ENCODE measurements around the gene FRMD4A. TPM values are rescaled to one million over a fixed set of nuclear protein-coding genes. Genes with fewer than 3 reads are reported as not detected.
A peak's percentile ranks its signal among the peaks of the same experiment; 100 is the strongest.

Gene FRMD4A
- total RNA-seq, 1 donor from 2014 or later, result 20.2 TPM

GRCh38 chr10:14309593-14309992 is 21.1 kb downstream of the FRMD4A start:
- Histone ChIP-seq H3K4me3 (no peak overlapping the region), H3K36me3 (no peaks in the 10 kb centered on the region), H3K79me2 (ENCODE audit: low read depth) (no peaks in the 10 kb centered on the region), H3K9me3 (ENCODE audit: low read depth) (no peaks in the 10 kb centered on the region), H3K27me3 (no peaks in the 10 kb centered on the region), H2AFZ (replicated peaks) (no peak overlapping the region), H4K20me1 (ENCODE audit: low read depth) (no peaks in the 10 kb centered on the region), H3K4me1 (peaks cover 12% of the 10 kb centered on the region), H3F3A (ENCODE audit: low read depth) (no peaks in the 10 kb centered on the region), H3K27ac (no peak overlapping the region), H3K9ac (no peak overlapping the region), H3K4me2 (no peak overlapping the region)
- H3K36me3 Mint-ChIP-seq, result no peaks in the 10 kb centered on the region
- peak overlapping the region; percentile 18 for H3K27ac Mint-ChIP-seq
- H3K9me3 Mint-ChIP-seq, result no peaks in the 10 kb centered on the region
- H3K27me3 Mint-ChIP-seq (ENCODE audit: insufficient read depth, low read depth), result peaks cover 3% of the 10 kb centered on the region
- peaks cover 12% of the 10 kb centered on the region for H3K4me1 Mint-ChIP-seq
- H3K4me3 Mint-ChIP-seq, result no peak overlapping the region
- no peak for DNase-seq (ENCODE audit: low spot score)
- TF ChIP-seq EZH2phosphoT487 (IDR thresholded peaks at IDR 0.05), result no peak
- TF ChIP-seq CTCF (IDR thresholded peaks at IDR 0.05), result no peak
- no peak for TF ChIP-seq EZH2 (IDR thresholded peaks at IDR 0.05)

DNA sequence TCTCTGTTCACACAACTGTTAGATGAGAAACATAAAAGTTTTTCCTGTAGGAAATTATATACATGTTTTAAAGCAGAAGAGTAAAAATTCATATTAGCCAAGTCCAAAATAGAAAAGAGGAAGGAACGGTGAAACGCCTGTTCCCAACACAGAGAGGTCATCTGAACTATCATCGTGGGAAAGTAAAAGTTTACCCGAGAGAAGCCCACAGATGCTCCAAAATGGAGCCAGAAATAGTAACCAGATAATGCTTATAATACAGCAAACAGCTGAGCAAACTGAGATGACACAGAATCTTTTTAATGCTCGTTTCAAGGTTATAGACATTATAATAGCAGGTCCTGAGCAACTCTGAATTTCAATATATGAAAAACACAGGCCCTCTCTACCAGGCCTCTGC is 24.5 kb downstream of the FRMD4A start:
- Mint-ChIP-seq H3K9me3 (no peaks in the 10 kb centered on the region), H3K27ac (no peak overlapping the region), H3K27me3 (ENCODE audit: insufficient read depth, low read depth) (peaks cover 4% of the 10 kb centered on the region), H3K4me3 (no peak overlapping the region), H3K36me3 (no peaks in the 10 kb centered on the region), H3K4me1 (peaks cover 12% of the 10 kb centered on the region)
- no peaks in the 10 kb centered on the region for H3F3A ChIP-seq (ENCODE audit: low read depth)
- no peak for DNase-seq (ENCODE audit: low spot score)
- no peak overlapping the region for H3K4me3 ChIP-seq
- no peak for TF ChIP-seq EZH2 (IDR thresholded peaks at IDR 0.05)
- H3K9ac ChIP-seq, result no peak overlapping the region
- H3K4me2 ChIP-seq, result no peak overlapping the region
- H3K79me2 ChIP-seq (ENCODE audit: low read depth), result no peaks in the 10 kb centered on the region
- no peaks in the 10 kb centered on the region for H4K20me1 ChIP-seq (ENCODE audit: low read depth)
- H3K9me3 ChIP-seq (ENCODE audit: low read depth), result no peaks in the 10 kb centered on the region
- H2AFZ ChIP-seq (replicated peaks), result no peak overlapping the region
- no peaks in the 10 kb centered on the region for H3K36me3 ChIP-seq
- peaks cover 12% of the 10 kb centered on the region for H3K4me1 ChIP-seq
- no peaks in the 10 kb centered on the region for H3K27me3 ChIP-seq
- H3K27ac ChIP-seq, result no peak overlapping the region

- Mint-ChIP-seq H3K4me3 (no peak overlapping the region), H3K4me1 (peaks cover 3% of the 10 kb centered on the region), H3K9me3 (no peaks in the 10 kb centered on the region), H3K27me3 (ENCODE audit: insufficient read depth, low read depth) (peaks cover 2% of the 10 kb centered on the region), H3K27ac (no peak overlapping the region), H3K36me3 (no peaks in the 10 kb centered on the region)
- TF ChIP-seq CTCF (IDR thresholded peaks at IDR 0.05) (no peak), EZH2phosphoT487 (IDR thresholded peaks at IDR 0.05) (no peak), EZH2 (IDR thresholded peaks at IDR 0.05) (no peak)
- H3K79me2 ChIP-seq (ENCODE audit: low read depth), result no peaks in the 10 kb centered on the region
- H3K4me3 ChIP-seq, result no peak overlapping the region
- no peaks in the 10 kb centered on the region for H3K36me3 ChIP-seq
- H3F3A ChIP-seq (ENCODE audit: low read depth), result no peaks in the 10 kb centered on the region
- H3K4me2 ChIP-seq, result no peak overlapping the region
- H4K20me1 ChIP-seq (ENCODE audit: low read depth), result no peaks in the 10 kb centered on the region
- no peak overlapping the region for H3K9ac ChIP-seq
- H3K27ac ChIP-seq, result no peak overlapping the region
- H3K27me3 ChIP-seq, result no peaks in the 10 kb centered on the region
- H2AFZ ChIP-seq (replicated peaks), result no peak overlapping the region
- H3K9me3 ChIP-seq (ENCODE audit: low read depth), result no peaks in the 10 kb centered on the region
- DNase-seq (ENCODE audit: low spot score), result no peak
- H3K4me1 ChIP-seq, result peaks cover 12% of the 10 kb centered on the region
Measured at GRCh38 chr10:14304046-14304445, 26.7 kb downstream of the FRMD4A start.

DNA sequence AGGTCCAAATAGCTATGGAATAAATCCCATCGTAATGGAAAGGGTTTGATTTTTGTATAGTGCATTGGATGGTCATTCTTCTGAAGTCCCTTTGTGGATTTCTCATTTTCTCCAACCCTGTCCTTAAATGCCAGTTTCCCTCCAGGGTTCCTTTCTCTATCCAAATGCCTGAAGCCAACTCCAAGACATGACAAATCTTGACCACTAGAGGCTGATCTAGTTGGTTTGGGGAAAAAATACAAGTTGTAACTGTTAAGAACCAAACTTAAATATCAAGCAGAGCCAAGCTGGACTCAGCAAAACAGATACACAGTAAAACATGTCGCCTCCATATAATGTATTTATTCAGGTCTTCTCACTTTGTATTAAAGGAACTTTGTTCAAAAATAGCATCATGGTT is 28.7 kb downstream of the FRMD4A start:
- H3K27me3 ChIP-seq, result no peaks in the 10 kb centered on the region
- no peaks in the 10 kb centered on the region for H3K9me3 ChIP-seq (ENCODE audit: low read depth)
- H4K20me1 ChIP-seq (ENCODE audit: low read depth), result no peaks in the 10 kb centered on the region
- no peak overlapping the region for H3K9ac ChIP-seq
- H3K36me3 Mint-ChIP-seq, result no peaks in the 10 kb centered on the region
- H2AFZ ChIP-seq (replicated peaks), result no peak overlapping the region
- H3K36me3 ChIP-seq, result no peaks in the 10 kb centered on the region
- H3K27ac Mint-ChIP-seq, result no peak overlapping the region
- H3K79me2 ChIP-seq (ENCODE audit: low read depth), result no peaks in the 10 kb centered on the region
- no peaks in the 10 kb centered on the region for H3F3A ChIP-seq (ENCODE audit: low read depth)
- peak; percentile 20 for DNase-seq (ENCODE audit: low spot score)
- H3K4me2 ChIP-seq, result no peak overlapping the region
- no peaks in the 10 kb centered on the region for H3K9me3 Mint-ChIP-seq
- H3K4me1 Mint-ChIP-seq, result peaks cover 4% of the 10 kb centered on the region
- no peak overlapping the region for H3K4me3 ChIP-seq
- no peaks in the 10 kb centered on the region for H3K4me1 ChIP-seq
- H3K27ac ChIP-seq, result no peak overlapping the region
- H3K4me3 Mint-ChIP-seq, result no peak overlapping the region
- TF ChIP-seq CTCF (IDR thresholded peaks at IDR 0.05), result peak; percentile 65
- TF ChIP-seq EZH2phosphoT487 (IDR thresholded peaks at IDR 0.05), result no peak
- peaks cover 4% of the 10 kb centered on the region for H3K27me3 Mint-ChIP-seq (ENCODE audit: insufficient read depth, low read depth)

Data from neural progenitor cell (in vitro differentiated cells).